Spleen (tissue), 11 donors: ENCODE measurements around the gene CNBD2. TPM values are rescaled to one million over a fixed set of nuclear protein-coding genes. Genes with fewer than 3 reads are reported as not detected.
"Not testable (repeated sequence)": the region's sequence is repeated elsewhere in the genome, so short reads cannot be mapped to it uniquely, and the experiment has no call there.

Experiments used
- DNase-seq: peaks from one replicate; pipeline ENCODE4 v3.0.0-alpha.2; 2020
- H3K27ac ChIP-seq, 8 donors: fragments of 200-600 bp; sonication (generic) in 7 of 8; 1 replicate in 4 of 8; 2 replicates in 4 of 8; pipeline versions ENCODE4 v1.5.0 to v1.8.0; 2016 to 2021; ENCODE audit warnings: inconsistent platforms in 4 of 8, mild to moderate bottlenecking in 4 of 8, moderate library complexity in 1 of 8
- H3K27me3 ChIP-seq, 7 donors: fragments of 200-600 bp; sonication (generic) in 6 of 7; replicated peaks in 1 of 7; 1 replicate in 4 of 7; 2 replicates in 3 of 7; pipeline versions ENCODE4 v1.5.0 to v1.8.0; 2016 to 2021; ENCODE audit warnings: inconsistent platforms in 3 of 7, mild to moderate bottlenecking in 1 of 7
- H3K36me3 ChIP-seq, 6 donors: fragments of 200-600 bp; sonication (generic) in 5 of 6; 1 replicate in 4 of 6; 2 replicates in 2 of 6; pipeline versions ENCODE4 v1.5.0 to v1.8.0; 2016 to 2021; ENCODE audit warnings: inconsistent platforms in 2 of 6
- H3K4me1 ChIP-seq, 6 donors: fragments of 200-600 bp; sonication (generic) in 5 of 6; 1 replicate in 3 of 6; 2 replicates in 3 of 6; pipeline versions ENCODE4 v1.5.0 to v1.8.0; 2016 to 2021; ENCODE audit warnings: inconsistent platforms in 3 of 6
- H3K4me3 ChIP-seq, 8 donors: fragments of 200-600 bp; sonication (generic) in 7 of 8; 1 replicate in 4 of 8; 2 replicates in 4 of 8; pipeline versions ENCODE4 v1.5.0 to v1.8.0; 2016 to 2021; ENCODE audit warnings: inconsistent platforms in 4 of 8, mild to moderate bottlenecking in 4 of 8, moderate library complexity in 2 of 8
- H3K9me3 ChIP-seq, 8 donors: fragments of 200-600 bp; sonication (generic) in 7 of 8; 1 replicate in 4 of 8; 2 replicates in 4 of 8; pipeline versions ENCODE4 v1.5.0 to v1.8.0; 2016 to 2021; ENCODE audit warnings: inconsistent platforms in 4 of 8
- CTCF ChIP-seq, 11 experiments: fragments of 200-600 bp in 7 of 11; fragments of 450-650 bp in 4 of 11; sonication (generic) in 4 of 11; IDR thresholded peaks in 8 of 11; conservative IDR thresholded peaks in 3 of 11; 1 replicate in 7 of 11; 2 replicates in 4 of 11; pipeline versions ENCODE4 v1.4.0 to v1.8.0; 2016 to 2021; ENCODE audit warnings: antibody characterized with exemption in 11 of 11, inconsistent platforms in 4 of 11, mild to moderate bottlenecking in 1 of 11
- POLR2A ChIP-seq, 3 donors: fragments of 450-650 bp; IDR thresholded peaks; one replicate each; pipeline ENCODE4 v1.5.1; 2017; ENCODE audit warnings: antibody characterized with exemption in 3 of 3, mild to moderate bottlenecking in 1 of 3
- POLR2AphosphoS5 ChIP-seq, 3 donors: sonication (generic); formaldehyde crosslinking; IDR thresholded peaks; one replicate each; pipeline ENCODE4 v1.5.1; 2017; ENCODE audit warnings: antibody characterized with exemption in 3 of 3
- WGBS, 5 donors: extraction: QIAGEN DNeasy Blood & Tissue Kit in 3 of 5; methylation state at CpG; one replicate each; pipeline versions ENCODE4 v1.1.5 to v1.1.7; 2013 to 2018; 5-methylcytosine and 5-hydroxymethylcytosine counted together
- intact Hi-C: fragments of 100-400 bp; cut with DNase I; formaldehyde crosslinking; loops from one replicate; pipeline ENCODE4 v1.15.0; 2023; ENCODE audit warnings: low total_unique reads
- polyA plus RNA-seq, 3 donors: library from polyadenylated mRNA; stranded (reverse); fragments of 200-250 nt; gene quantifications; one replicate each; pipeline ENCODE4 v1.2.1, GENCODE V29; 2013
- total RNA-seq, 7 donors: library from RNA; depleted of rRNA in 3 of 7; stranded (reverse); fragments of >200 nt in 3 of 7; fragmentation: NEBNext Ultra II Directional in 4 of 7; extraction: Animal tissue kit (Norgen Biotek cat#: 25700) in 4 of 7; gene quantifications; one replicate each; pipeline versions ENCODE4 v1.1.0 to v1.2.1, GENCODE V29; 2016 to 2021
- donor health status: healthy with polysubstance abuse.
- donor health status: DM: no; HTN: no; CAD: no; lungs with moderate emphysema.
- donor health status: DM: no; HTN: no; CAD: no.
- donor health status: Bipolar disorder and iron deficiency.
- donor health status: healthy.
- donor health status: DM: no; HTN: no; CAD: no.
- donor health status: DM: yes; HTN: yes; CAD: no.

Gene CNBD2
- total and polyA plus RNA-seq, 10 donors = 3.7 to 28.4 (median 7.4) TPM

- 0 to 1% (median 0%) methylated on average over 41 to 75 of the region's 75 CpGs for WGBS, 5 donors
- intact Hi-C loops = no loop called here
- TF ChIP-seq POLR2A (IDR thresholded peaks at IDR 0.05) (peak; percentile 90 to 97 (median 90)), POLR2AphosphoS5 (IDR thresholded peaks at IDR 0.05) (peak; percentile 99), CTCF (IDR thresholded peaks at IDR 0.05 in 8 of 11, conservative IDR thresholded peaks at IDR 0.05 in 3 of 11) (no peak)
These were observed 82.3 kb downstream of the CNBD2 start for GRCh38 chr20:36050436-36051317.

GRCh38 chr20:36051318-36052116, 83.1 kb downstream of the CNBD2 start:
- no peaks in the 10 kb centered on the region for H3K9me3 ChIP-seq
- 83 to 89% (median 86%) methylated on average over 13 of the region's 13 CpGs for WGBS, 5 donors
- DNase-seq = peak; percentile 76
- H3K36me3 ChIP-seq = peaks cover 0 to 15% (median 0%) of the 10 kb centered on the region in 6 donors
- intact Hi-C loops = no loop called here
- no peaks in the 10 kb centered on the region for H3K27me3 ChIP-seq
- peaks cover 11 to 37% (median 33%) of the 10 kb centered on the region in 6 donors for H3K4me1 ChIP-seq
- no peak for TF ChIP-seq POLR2A (IDR thresholded peaks at IDR 0.05)
- TF ChIP-seq CTCF (IDR thresholded peaks at IDR 0.05 in 8 of 11, conservative IDR thresholded peaks at IDR 0.05 in 3 of 11) = no peak
- no peak for TF ChIP-seq POLR2AphosphoS5 (IDR thresholded peaks at IDR 0.05)
- H3K4me3 ChIP-seq = peak overlapping the region in 7 of 8 donors; percentile 62 to 90 (median 79)
- peak overlapping the region; percentile 97 to 99 (median 98) for H3K27ac ChIP-seq

More at GRCh38 chr20:36050436-36051317, 82.3 kb downstream of the CNBD2 start:
- H3K4me1 ChIP-seq = peaks cover 11 to 45% (median 40%) of the 10 kb centered on the region in 6 donors
- DNase-seq = peak; percentile 98
- peak overlapping the region; percentile 97 to 99 (median 98) for H3K27ac ChIP-seq
- no peaks in the 10 kb centered on the region for H3K27me3 ChIP-seq
- H3K36me3 ChIP-seq = peaks cover 0 to 15% (median 0%) of the 10 kb centered on the region in 6 donors
- peak overlapping the region; percentile 62 to 90 (median 81) for H3K4me3 ChIP-seq
- no peaks in the 10 kb centered on the region for H3K9me3 ChIP-seq

DNA sequence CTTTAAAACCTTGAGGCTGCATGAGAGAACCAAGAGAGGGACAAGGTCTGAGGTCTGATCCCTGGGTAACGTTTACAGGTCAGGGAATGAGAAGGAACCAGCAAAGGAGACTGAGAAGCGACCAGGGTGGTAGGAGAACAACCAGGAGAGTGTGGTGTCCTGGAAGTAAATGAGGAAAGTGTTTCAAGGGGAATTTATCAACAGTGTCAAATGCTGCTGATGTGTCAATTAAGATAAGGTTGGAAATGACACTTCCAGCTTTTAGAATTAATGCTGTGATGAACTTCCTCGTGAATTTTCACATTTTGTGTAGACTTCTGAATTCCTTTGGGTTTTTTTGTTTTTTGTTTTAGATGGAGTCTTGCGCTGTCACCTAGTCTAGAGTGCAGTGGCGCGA, 83.7 kb downstream of the CNBD2 start:
- 86 to 95% (median 87%) methylated on average over 6 of the region's 6 CpGs for WGBS, 5 donors
- H3K36me3 ChIP-seq = peaks cover 0 to 11% (median 0%) of the 10 kb centered on the region in 6 donors
- H3K4me1 ChIP-seq = peaks cover 7 to 31% (median 27%) of the 10 kb centered on the region in 6 donors
- no peaks in the 10 kb centered on the region for H3K9me3 ChIP-seq
- no peak overlapping the region for H3K27ac ChIP-seq
- no peaks in the 10 kb centered on the region for H3K27me3 ChIP-seq
- H3K4me3 ChIP-seq = no peak overlapping the region
- intact Hi-C loops = no loop called here
- TF ChIP-seq CTCF (IDR thresholded peaks at IDR 0.05 in 8 of 11, conservative IDR thresholded peaks at IDR 0.05 in 3 of 11) = no peak
- no peak for TF ChIP-seq POLR2AphosphoS5 (IDR thresholded peaks at IDR 0.05)
- TF ChIP-seq POLR2A (IDR thresholded peaks at IDR 0.05) = no peak
- no peak for DNase-seq

DNA sequence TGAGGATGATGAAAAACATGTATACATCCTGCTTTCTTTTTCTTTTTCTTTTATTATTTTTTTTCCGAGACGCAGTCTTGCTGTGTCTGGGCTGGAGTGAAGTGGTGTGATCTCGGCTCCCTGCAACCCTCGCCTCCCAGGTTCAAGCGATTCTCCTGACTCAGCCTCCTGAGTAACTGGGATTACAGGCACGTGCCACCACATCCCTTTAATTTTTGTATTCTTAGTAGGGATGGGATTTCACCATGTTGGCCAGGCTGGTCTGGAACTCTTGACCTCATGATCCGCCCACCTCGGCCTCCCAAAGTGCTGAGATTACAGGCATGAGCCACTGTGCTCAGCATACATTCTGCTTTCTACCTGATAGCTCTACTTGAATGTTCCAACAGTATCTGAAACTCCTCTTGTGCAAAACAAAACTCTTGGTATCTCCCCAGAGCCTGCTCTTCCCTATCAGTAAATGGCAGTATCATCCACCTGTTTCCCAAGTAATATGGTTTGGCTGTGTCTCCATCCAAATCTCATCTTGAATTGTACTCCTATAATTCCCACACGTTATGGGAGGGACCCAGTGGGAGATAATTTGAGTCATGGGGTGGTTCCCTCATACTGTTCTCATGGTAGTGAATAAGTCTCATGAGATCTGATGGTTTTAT, 85.6 kb downstream of the CNBD2 start:
- H3K27ac ChIP-seq, DNase-seq, H3K9me3 ChIP-seq, H3K27me3 ChIP-seq, H3K4me3 ChIP-seq, intact Hi-C loops, H3K36me3 ChIP-seq: not testable (repeated sequence)
- WGBS, 5 donors = 77 to 91% (median 85%) methylated on average over 9 of the region's 9 CpGs
- peaks cover 0 to 12% (median 8%) of the 10 kb centered on the region in 6 donors for H3K4me1 ChIP-seq
